GM19372 (cell line): Measurements from ENCODE around the gene RHOU.
"Not testable (repeated sequence)": the region's sequence is repeated elsewhere in the genome, so short reads cannot be mapped to it uniquely, and the experiment has no call there.

Source experiments
- ATAC-seq: cut with Tn5 transposase; IDR thresholded peaks from one replicate; pipeline ENCODE4 v1.9.1; 2021; ENCODE audit warnings: mild to moderate bottlenecking, low read depth, moderate library complexity; ENCODE audit not compliant: unreplicated experiment

The RHOU gene

GRCh38 chr1:228734881-228735801 lies at the start of gene RHOU:
Gene RHOU, plus strand, starts transcription at chr1:228735479. Its CDS starts 264 bp downstream, at chr1:228735743.
- no peak for ATAC-seq

GRCh38 chr1:228687587-228687986 lies 47.7 kb upstream of the RHOU start:
- no peak for ATAC-seq

- no peak for ATAC-seq
These were observed 46.0 kb upstream of the RHOU start for GRCh38 chr1:228689255-228689654.

GRCh38 chr1:228691211-228691610 lies 44.1 kb upstream of the RHOU start:
- no peak for ATAC-seq

- ATAC-seq: no peak
These were observed 43.4 kb upstream of the RHOU start for GRCh38 chr1:228691926-228692325.

- ATAC-seq: not testable (repeated sequence)
These were observed 40.8 kb upstream of the RHOU start for GRCh38 chr1:228694447-228694846.

- no peak for ATAC-seq
These were observed 40.0 kb upstream of the RHOU start for GRCh38 chr1:228695015-228695955.

GRCh38 chr1:228697207-228698016 lies 37.9 kb upstream of the RHOU start:
- no peak for ATAC-seq

- ATAC-seq: no peak
These were observed 37.3 kb upstream of the RHOU start for GRCh38 chr1:228698017-228698329.

GRCh38 chr1:228702433-228702832 lies 32.8 kb upstream of the RHOU start:
- no peak for ATAC-seq

- no peak for ATAC-seq
These were observed 29.0 kb upstream of the RHOU start for GRCh38 chr1:228706305-228706704.

- no peak for ATAC-seq
These were observed 18.2 kb upstream of the RHOU start for GRCh38 chr1:228717081-228717480.

GRCh38 chr1:228721407-228721806 lies 13.9 kb upstream of the RHOU start:
- ATAC-seq: no peak

GRCh38 chr1:228723287-228723686 lies 12.0 kb upstream of the RHOU start:
- ATAC-seq: no peak

GRCh38 chr1:228723921-228724320 lies 11.4 kb upstream of the RHOU start:
- no peak for ATAC-seq

- ATAC-seq: no peak
These were observed 10.1 kb upstream of the RHOU start for GRCh38 chr1:228725178-228725577.

- ATAC-seq: no peak
These were observed 7.6 kb upstream of the RHOU start for GRCh38 chr1:228727681-228728171.

GRCh38 chr1:228732426-228732825 lies 2.9 kb upstream of the RHOU start:
- no peak for ATAC-seq

- ATAC-seq: no peak
These were observed 1.7 kb upstream of the RHOU start for GRCh38 chr1:228733576-228733975.

GRCh38 chr1:228735871-228736586 lies 750 bp downstream of the RHOU start:
- ATAC-seq: no peak
